Upper lobe of left lung (tissue), 6 donors: ENCODE measurements around the gene PIGM. TPM values are rescaled to one million over a fixed set of nuclear protein-coding genes. Genes with fewer than 3 reads are reported as not detected.

Experiments
- ATAC-seq, 2 donors: fragments of 200-7000 bp; cut with Tn5 transposase; one replicate each; pipeline ENCODE4 v1.9.1; 2022; ENCODE audit warnings: mild to moderate bottlenecking in 2 of 2, moderate library complexity in 2 of 2; ENCODE audit not compliant: low FRiP score in 2 of 2
- DNase-seq, 2 donors: peaks; one replicate each; pipeline ENCODE4 v3.0.0-alpha.2; 2019 to 2020
- H3K27ac ChIP-seq, 4 donors: fragments of 200-600 bp; sonication (generic); one replicate each; pipeline ENCODE4 v1.5.1; 2016 to 2019
- H3K27me3 ChIP-seq, 4 donors: fragments of 200-600 bp; sonication (generic); one replicate each; pipeline ENCODE4 v1.5.1; 2017 to 2019
- H3K36me3 ChIP-seq, 4 donors: fragments of 200-600 bp; sonication (generic); one replicate each; pipeline ENCODE4 v1.5.1; 2016 to 2019
- H3K4me1 ChIP-seq, 4 donors: fragments of 200-600 bp; sonication (generic); one replicate each; pipeline ENCODE4 v1.5.1; 2018 to 2019
- H3K4me3 ChIP-seq, 4 donors: fragments of 200-600 bp; sonication (generic); one replicate each; pipeline ENCODE4 v1.5.1; 2017 to 2019; ENCODE audit warnings: mild to moderate bottlenecking in 2 of 4, moderate library complexity in 1 of 4
- H3K9me3 ChIP-seq, 4 donors: fragments of 200-600 bp; sonication (generic); one replicate each; pipeline ENCODE4 v1.5.1; 2018 to 2019
- CTCF ChIP-seq, 6 experiments: fragments of 450-650 bp in 4 of 6; fragments of 200-600 bp in 2 of 6; sonication (generic) in 2 of 6; IDR thresholded peaks; one replicate each; pipeline ENCODE4 v1.5.1; 2016 to 2019; ENCODE audit warnings: antibody characterized with exemption in 6 of 6
- EP300 ChIP-seq, 4 donors: sonication (generic); formaldehyde crosslinking; IDR thresholded peaks; one replicate each; pipeline ENCODE4 v1.5.1; 2017; ENCODE audit warnings: antibody characterized with exemption in 4 of 4, control low read depth in 2 of 4
- POLR2A ChIP-seq, 4 donors: fragments of 450-650 bp; IDR thresholded peaks; one replicate each; pipeline ENCODE4 v1.5.1; 2016 to 2017; ENCODE audit warnings: antibody characterized with exemption in 4 of 4, mild to moderate bottlenecking in 2 of 4
- POLR2AphosphoS5 ChIP-seq, 2 donors: sonication (generic); formaldehyde crosslinking; IDR thresholded peaks; one replicate each; pipeline ENCODE4 v1.5.1; 2017; ENCODE audit warnings: antibody characterized with exemption in 2 of 2
- WGBS, 2 donors: methylation state at CpG; one replicate each; pipeline ENCODE4 v1.1.5; 2017 to 2018; 5-methylcytosine and 5-hydroxymethylcytosine counted together
- total RNA-seq, 6 donors: library from RNA; depleted of rRNA in 4 of 6; stranded (reverse); fragments of >200 nt in 4 of 6; gene quantifications; one replicate each; pipeline versions ENCODE4 v1.1.0 to v1.2.1, GENCODE V29; 2016 to 2021
- donor health status: DM: no; HTN: no; CAD: no; lungs with moderate emphysema.
- donor health status: DM: no; HTN: yes; CAD: no; lungs with severe emphysema.

PIGM gene
- total RNA-seq, 6 donors from 2014 or later, result 2.8 to 6.5 (median 6.0) TPM

DNA sequence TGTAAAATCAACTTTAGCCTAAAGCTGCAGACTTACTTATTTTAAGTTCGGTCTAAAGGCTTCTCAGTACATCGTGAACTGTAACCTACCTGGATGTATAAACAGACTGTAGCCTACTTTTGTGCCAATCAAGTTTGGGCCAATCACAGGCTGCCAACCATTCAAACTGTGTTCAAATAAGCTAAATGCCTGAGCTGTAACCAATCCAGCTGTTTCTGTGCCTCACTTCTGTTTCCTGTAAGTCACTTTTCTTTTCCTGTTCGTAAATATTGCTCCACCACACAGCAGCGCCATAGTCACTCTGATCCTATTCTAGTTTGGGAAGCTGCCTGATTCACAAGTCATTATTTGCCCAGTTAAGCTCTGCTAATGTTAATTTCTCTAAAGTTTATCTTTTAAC lies 40.3 kb downstream of the PIGM start:
- no peaks in the 10 kb centered on the region for H3K36me3 ChIP-seq
- no peaks in the 10 kb centered on the region for H3K27me3 ChIP-seq
- DNase-seq (peak in 1 of 2 donors; percentile 75), ATAC-seq (peak; percentile 55 to 61)
- no peak for TF ChIP-seq CTCF (IDR thresholded peaks at IDR 0.05)
- TF ChIP-seq POLR2AphosphoS5 (IDR thresholded peaks at IDR 0.05), result no peak
- TF ChIP-seq POLR2A (IDR thresholded peaks at IDR 0.05), result no peak
- TF ChIP-seq EP300 (IDR thresholded peaks at IDR 0.05), result no peak
- peaks cover 0 to 11% (median 5%) of the 10 kb centered on the region in 4 donors for H3K4me1 ChIP-seq
- H3K4me3 ChIP-seq, result peak overlapping the region in 1 of 4 donors; percentile 13
- peak overlapping the region; percentile 1 to 61 (median 40) for H3K27ac ChIP-seq
- 29% methylated on average over 4 of the region's 4 CpGs for WGBS, 2 donors
- H3K9me3 ChIP-seq, result no peaks in the 10 kb centered on the region

GRCh38 chr1:159990005-159990404 lies 41.8 kb downstream of the PIGM start:
- Histone ChIP-seq H3K9me3 (no peaks in the 10 kb centered on the region), H3K27me3 (no peaks in the 10 kb centered on the region), H3K36me3 (no peaks in the 10 kb centered on the region), H3K4me1 (peaks cover 0 to 11% (median 5%) of the 10 kb centered on the region in 4 donors), H3K4me3 (no peak overlapping the region), H3K27ac (no peak overlapping the region)
- DNase-seq, result no peak
- TF ChIP-seq POLR2AphosphoS5 (IDR thresholded peaks at IDR 0.05) (no peak), POLR2A (IDR thresholded peaks at IDR 0.05) (no peak), CTCF (IDR thresholded peaks at IDR 0.05) (no peak), EP300 (IDR thresholded peaks at IDR 0.05) (no peak)
- 87 to 95% methylated on average over 5 of the region's 5 CpGs for WGBS, 2 donors
- ATAC-seq, result no peak

GRCh38 chr1:159989581-159989980 lies 42.2 kb downstream of the PIGM start:
- Histone ChIP-seq H3K9me3 (no peaks in the 10 kb centered on the region), H3K27ac (no peak overlapping the region), H3K4me1 (peaks cover 0 to 11% (median 5%) of the 10 kb centered on the region in 4 donors), H3K36me3 (no peaks in the 10 kb centered on the region), H3K4me3 (no peak overlapping the region), H3K27me3 (no peaks in the 10 kb centered on the region)
- TF ChIP-seq POLR2AphosphoS5 (IDR thresholded peaks at IDR 0.05) (no peak), POLR2A (IDR thresholded peaks at IDR 0.05) (no peak), EP300 (IDR thresholded peaks at IDR 0.05) (no peak), CTCF (IDR thresholded peaks at IDR 0.05) (no peak)
- ATAC-seq (no peak), DNase-seq (no peak)
- 77 to 93% methylated on average over 3 of the region's 3 CpGs for WGBS, 2 donors

- 67 to 82% methylated on average over 1 of the region's 1 CpG for WGBS, 2 donors
- H3K4me3 ChIP-seq, result no peak overlapping the region
Observed at GRCh38 chr1:159988006-159988405, 43.8 kb downstream of the PIGM start.

More at GRCh38 chr1:159988006-159988405, 43.8 kb downstream of the PIGM start:
- Histone ChIP-seq H3K36me3 (no peaks in the 10 kb centered on the region), H3K9me3 (no peaks in the 10 kb centered on the region), H3K4me1 (peaks cover 0 to 11% (median 5%) of the 10 kb centered on the region in 4 donors), H3K27ac (no peak overlapping the region), H3K27me3 (no peaks in the 10 kb centered on the region)
- TF ChIP-seq POLR2A (IDR thresholded peaks at IDR 0.05) (no peak), POLR2AphosphoS5 (IDR thresholded peaks at IDR 0.05) (no peak), EP300 (IDR thresholded peaks at IDR 0.05) (no peak), CTCF (IDR thresholded peaks at IDR 0.05) (no peak)
- ATAC-seq (no peak), DNase-seq (no peak)
